Chondrocyte (in vitro differentiated cells): ENCODE measurements around the gene MFSD12. TPM values are rescaled to one million over a fixed set of nuclear protein-coding genes. Genes with fewer than 3 reads are reported as not detected.
"Not testable (repeated sequence)": the region's sequence is repeated elsewhere in the genome, so short reads cannot be mapped to it uniquely, and the experiment has no call there.

Experiments
- DNase-seq: peaks from one replicate; pipeline ENCODE4 v3.0.0; 2021; ENCODE audit warnings: mixed read lengths, low spot score
- H3K27ac Mint-ChIP-seq: one replicate; pipeline ENCODE4 v1.8.0; 2021; ENCODE audit warnings: mild to moderate bottlenecking, moderate library complexity, mixed read lengths; ENCODE audit not compliant: unreplicated experiment
- H3K27me3 Mint-ChIP-seq: 2 replicates; pipeline ENCODE4 v1.8.0; 2021; ENCODE audit warnings: low read depth, mixed read lengths
- H3K36me3 Mint-ChIP-seq: 2 replicates; pipeline ENCODE4 v1.8.0; 2021; ENCODE audit warnings: low read depth, mixed read lengths
- H3K4me1 Mint-ChIP-seq: 2 replicates; pipeline ENCODE4 v1.8.0; 2021; ENCODE audit warnings: low read depth, mild to moderate bottlenecking, mixed read lengths
- H3K4me3 Mint-ChIP-seq: one replicate; pipeline ENCODE4 v1.8.0; 2021; ENCODE audit warnings: mild to moderate bottlenecking, moderate library complexity, mixed read lengths; ENCODE audit not compliant: unreplicated experiment
- H3K9me3 Mint-ChIP-seq: 2 replicates; pipeline ENCODE4 v1.8.0; 2021; ENCODE audit warnings: low read depth, mixed read lengths
- CTCF ChIP-seq: fragments of 200-600 bp; sonication (generic); IDR thresholded peaks from 2 replicates; pipeline ENCODE4 v1.5.0; 2021; ENCODE audit warnings: antibody characterized with exemption, mild to moderate bottlenecking, moderate library complexity
- total RNA-seq: library from RNA; stranded (reverse); gene quantifications from 3 replicates; pipeline ENCODE4 v1.2.1, GENCODE V29; 2021

MFSD12 gene
- total RNA-seq, 1 donor from 2014 or later, result 98.4 TPM

- Mint-ChIP-seq H3K36me3 (peaks cover 6% of the 10 kb centered on the region), H3K4me1 (peaks cover 15% of the 10 kb centered on the region), H3K4me3 (peak overlapping the region; percentile 75), H3K9me3 (no peaks in the 10 kb centered on the region), H3K27ac (peak overlapping the region; percentile 17), H3K27me3 (no peaks in the 10 kb centered on the region)
- TF ChIP-seq CTCF, result no peak
- peak; percentile 100 for DNase-seq
These were observed 14.9 kb upstream of the MFSD12 start for GRCh38 chr19:3572132-3572854.

GRCh38 chr19:3570606-3571011 lies 13.2 kb upstream of the MFSD12 start:
- no peaks in the 10 kb centered on the region for H3K27me3 Mint-ChIP-seq
- peaks cover 15% of the 10 kb centered on the region for H3K4me1 Mint-ChIP-seq
- no peak overlapping the region for H3K4me3 Mint-ChIP-seq
- no peaks in the 10 kb centered on the region for H3K9me3 Mint-ChIP-seq
- TF ChIP-seq CTCF, result no peak
- H3K27ac Mint-ChIP-seq, result no peak overlapping the region
- peaks cover 6% of the 10 kb centered on the region for H3K36me3 Mint-ChIP-seq
- DNase-seq, result no peak

DNA sequence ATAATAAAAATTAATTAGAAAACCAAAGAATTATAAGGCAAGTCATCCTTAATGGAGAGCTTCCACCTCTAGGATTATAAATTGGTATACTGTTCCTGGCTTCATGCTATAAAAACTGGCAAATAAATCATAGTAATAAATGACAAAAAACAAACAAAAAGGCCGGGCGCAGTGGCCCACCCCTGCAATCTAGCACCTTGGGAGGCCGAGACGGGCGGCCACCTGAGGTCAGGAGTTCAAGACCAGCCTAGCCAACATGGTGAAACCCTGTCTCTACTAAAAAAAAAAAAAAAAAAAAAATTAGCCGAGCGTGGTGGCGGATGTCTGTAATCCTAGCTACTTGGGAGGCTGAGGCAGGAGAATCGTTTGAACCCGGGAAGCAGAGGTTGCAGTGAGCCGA lies 12.7 kb upstream of the MFSD12 start:
- H3K27me3 Mint-ChIP-seq, H3K9me3 Mint-ChIP-seq, DNase-seq, H3K36me3 Mint-ChIP-seq, H3K27ac Mint-ChIP-seq, H3K4me3 Mint-ChIP-seq: not testable (repeated sequence)
- H3K4me1 Mint-ChIP-seq, result peaks cover 14% of the 10 kb centered on the region

DNA sequence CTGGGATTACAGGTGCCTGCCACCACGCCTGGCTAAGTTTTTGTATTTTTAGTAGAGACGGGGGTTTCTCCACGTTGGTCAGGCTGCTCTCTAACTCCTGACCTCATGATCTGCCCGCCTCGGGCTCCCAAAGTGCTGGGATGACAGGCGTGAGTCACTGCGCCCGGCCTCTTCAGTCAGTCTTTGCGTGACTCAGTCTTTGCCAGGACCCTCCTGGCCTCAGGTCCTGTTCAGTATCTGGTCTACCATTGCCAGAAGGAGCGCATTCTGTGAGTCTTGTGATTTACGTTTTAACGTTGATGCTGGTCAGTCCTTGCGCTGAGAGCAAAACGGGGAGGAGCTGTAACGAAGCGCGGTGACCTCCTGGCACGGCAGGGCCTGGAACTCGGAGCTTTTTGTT lies 7.8 kb upstream of the MFSD12 start:
- Mint-ChIP-seq H3K4me1 (peaks cover 5% of the 10 kb centered on the region), H3K36me3 (no peaks in the 10 kb centered on the region), H3K27ac (peak overlapping the region; percentile 86), H3K9me3 (no peaks in the 10 kb centered on the region), H3K27me3 (no peaks in the 10 kb centered on the region), H3K4me3 (peak overlapping the region; percentile 6)
- no peak for TF ChIP-seq CTCF
- no peak for DNase-seq

DNA sequence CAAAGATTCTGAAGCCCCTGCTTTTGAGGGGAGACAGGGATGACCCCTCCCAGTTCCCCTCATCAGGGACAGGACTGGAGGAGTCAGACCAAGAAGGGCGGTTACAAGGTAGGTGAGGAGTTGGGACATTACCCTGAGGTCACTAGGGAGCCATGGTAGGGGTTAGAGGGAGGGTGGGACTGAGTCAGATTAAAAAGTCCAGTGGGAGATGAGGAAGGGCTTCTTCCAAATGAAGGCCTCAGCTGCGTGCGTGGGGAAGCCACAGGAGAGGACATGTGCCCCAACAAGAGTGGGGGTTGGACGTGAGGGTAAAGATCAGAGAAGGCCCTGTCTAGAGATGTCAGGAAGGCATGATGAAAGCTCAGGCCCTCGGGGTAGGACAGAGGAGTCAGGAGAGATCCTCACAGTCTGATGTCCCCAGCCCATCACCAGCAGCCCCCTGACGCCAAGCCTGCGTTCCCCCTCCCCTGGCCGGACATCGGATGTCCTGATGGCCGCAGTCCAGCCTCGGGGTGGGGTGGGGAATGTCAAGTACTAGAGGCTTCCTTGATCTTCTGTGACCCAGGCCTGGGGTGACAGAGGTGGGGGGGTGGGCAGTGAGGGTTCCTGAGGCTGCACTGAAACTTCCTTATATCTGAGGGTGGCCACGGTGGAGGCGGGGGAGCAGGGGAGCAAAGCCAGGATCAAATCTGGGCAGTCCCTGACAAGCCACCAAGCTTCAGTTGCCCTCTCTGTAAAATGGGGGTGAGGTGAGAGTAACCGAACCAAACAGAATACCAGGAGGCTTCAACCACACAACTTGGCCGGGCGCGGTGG lies 6.5 kb upstream of the MFSD12 start:
- H3K27me3 Mint-ChIP-seq, result no peaks in the 10 kb centered on the region
- H3K4me1 Mint-ChIP-seq, result peaks cover 5% of the 10 kb centered on the region
- no peaks in the 10 kb centered on the region for H3K9me3 Mint-ChIP-seq
- H3K36me3 Mint-ChIP-seq, result no peaks in the 10 kb centered on the region
- no peak overlapping the region for H3K27ac Mint-ChIP-seq
- no peak for DNase-seq
- H3K4me3 Mint-ChIP-seq, result no peak overlapping the region
- TF ChIP-seq CTCF, result no peak
